GF-D8 (cell line): ENCODE results near the gene TC2N.
"Not testable (repeated sequence)": the region's sequence is repeated elsewhere in the genome, so short reads cannot be mapped to it uniquely, and the experiment has no call there.

ENCODE experiments used
- DNase-seq: peaks from one replicate; lab custom pipeline; 2025; lab: John Stamatoyannopoulos, UW

The TC2N gene

DNA sequence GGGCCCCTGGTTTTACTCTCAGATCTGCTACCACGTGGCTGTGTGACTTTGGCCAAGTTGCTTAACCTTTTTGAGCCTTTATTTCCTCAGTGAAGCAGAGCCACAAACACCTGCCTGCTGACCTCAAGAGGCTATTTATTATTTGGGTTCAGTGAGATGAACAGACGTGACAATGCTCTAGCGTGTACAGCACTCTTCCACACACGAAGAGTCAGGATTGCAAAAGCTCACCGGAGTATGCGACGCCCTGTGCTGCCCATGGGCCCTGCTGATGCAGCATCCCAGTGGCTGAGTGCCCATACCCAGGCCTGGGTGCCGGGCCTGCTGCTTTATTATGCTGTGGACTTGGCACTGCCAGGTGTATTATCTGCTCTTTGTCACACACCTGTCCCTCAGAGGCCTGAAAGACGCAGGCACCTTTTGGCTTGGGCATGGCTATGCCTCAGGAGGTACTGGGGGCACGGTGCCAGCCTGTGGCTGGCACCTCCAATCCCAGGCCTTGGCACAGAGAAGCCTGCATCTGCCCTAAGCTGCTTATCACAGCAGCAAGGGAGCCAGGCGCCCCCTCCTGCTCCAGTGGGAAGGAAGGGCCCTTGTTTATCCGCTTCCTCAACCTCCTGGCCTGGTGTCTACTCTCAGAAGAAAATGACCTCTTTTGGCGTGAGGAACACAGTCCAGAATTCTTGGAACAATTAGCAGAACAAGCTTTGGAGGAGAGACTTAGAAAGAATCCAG lies 22.3 kb upstream of the TC2N start:
- no peak for DNase-seq

DNA sequence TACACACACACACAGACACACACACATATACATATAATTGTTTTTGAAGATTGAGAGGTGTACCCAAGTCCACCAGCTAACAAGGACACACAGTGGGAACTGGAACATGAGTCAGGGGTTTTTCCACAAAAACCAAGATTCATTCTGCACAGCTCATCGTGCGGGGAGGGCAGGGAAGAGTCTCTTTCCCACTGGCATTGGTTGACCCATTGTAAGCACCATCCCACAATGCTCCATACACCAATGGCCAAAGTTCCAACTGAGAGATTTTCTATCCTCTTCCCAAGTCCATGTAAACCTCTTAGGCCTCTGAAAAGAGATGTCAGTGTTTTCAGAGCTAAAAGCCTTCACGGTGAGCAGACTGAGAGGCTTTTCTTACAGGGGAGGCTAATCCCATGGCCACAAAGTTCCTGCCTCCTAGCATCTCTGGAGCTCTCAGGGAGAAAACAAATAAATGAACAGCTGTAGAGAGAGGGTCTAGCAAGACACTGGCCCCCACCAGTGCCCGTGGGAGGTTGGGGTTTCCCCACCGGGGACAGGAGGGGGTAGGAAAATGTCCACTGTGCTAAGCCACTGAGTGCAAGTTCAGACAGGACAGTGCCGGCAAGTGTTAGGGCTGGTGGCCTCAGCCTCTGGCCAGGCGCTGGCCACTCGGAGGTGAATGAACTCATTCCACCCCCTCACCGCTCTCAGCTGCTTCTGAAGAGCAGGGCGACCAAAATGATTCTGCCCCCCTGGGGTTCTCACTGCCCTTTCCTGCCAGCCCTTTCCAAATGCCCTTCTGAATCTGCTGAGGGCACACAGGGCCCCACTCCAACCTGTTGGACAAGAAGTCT lies 21.5 kb upstream of the TC2N start:
- no peak for DNase-seq

- DNase-seq = no peak
These were observed 19.6 kb upstream of the TC2N start for GRCh38 chr14:91886961-91887360.

GRCh38 chr14:91885839-91886238 lies 18.5 kb upstream of the TC2N start:
- no peak for DNase-seq

GRCh38 chr14:91885113-91885712 lies 17.9 kb upstream of the TC2N start:
- no peak for DNase-seq

GRCh38 chr14:91884664-91885063 lies 17.3 kb upstream of the TC2N start:
- no peak for DNase-seq

DNA sequence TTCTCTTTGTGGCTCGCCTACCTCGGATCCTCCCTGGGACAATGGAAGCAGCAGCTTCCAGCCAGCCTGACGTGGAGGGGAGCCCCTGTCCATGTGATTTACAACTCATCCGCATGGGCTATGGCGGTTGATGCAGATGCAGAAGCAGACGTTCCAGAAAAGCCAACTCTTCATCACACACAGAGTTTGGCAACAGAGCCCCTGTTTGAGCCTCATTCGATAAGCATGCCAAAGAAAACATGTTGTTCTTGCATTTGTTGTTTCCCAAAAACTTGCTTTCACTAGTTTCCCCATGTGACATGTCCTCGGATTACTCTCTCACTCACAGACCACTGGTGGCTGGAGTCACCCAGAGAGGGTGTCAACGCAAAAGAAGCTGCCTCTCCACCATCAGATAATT lies 16.4 kb upstream of the TC2N start:
- no peak for DNase-seq

DNA sequence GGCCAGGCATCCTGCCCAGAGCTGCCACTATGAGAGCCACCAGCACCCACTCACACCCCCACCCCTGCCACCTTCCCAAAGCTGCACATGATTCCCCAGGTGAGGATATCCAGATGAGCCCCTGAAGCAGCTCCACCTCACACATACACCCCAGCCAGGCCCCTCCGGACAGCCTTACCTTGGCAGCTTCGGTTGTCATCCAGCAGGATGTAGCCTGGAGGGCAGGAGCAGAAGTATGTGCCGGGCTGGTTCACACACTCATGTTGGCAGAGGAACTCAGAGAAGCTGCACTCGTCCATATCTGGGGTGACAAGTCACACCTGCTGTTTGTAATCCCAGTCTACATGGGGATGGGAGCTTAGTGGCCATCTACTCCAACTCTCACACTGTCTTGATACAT lies 15.4 kb upstream of the TC2N start:
- DNase-seq = no peak

DNA sequence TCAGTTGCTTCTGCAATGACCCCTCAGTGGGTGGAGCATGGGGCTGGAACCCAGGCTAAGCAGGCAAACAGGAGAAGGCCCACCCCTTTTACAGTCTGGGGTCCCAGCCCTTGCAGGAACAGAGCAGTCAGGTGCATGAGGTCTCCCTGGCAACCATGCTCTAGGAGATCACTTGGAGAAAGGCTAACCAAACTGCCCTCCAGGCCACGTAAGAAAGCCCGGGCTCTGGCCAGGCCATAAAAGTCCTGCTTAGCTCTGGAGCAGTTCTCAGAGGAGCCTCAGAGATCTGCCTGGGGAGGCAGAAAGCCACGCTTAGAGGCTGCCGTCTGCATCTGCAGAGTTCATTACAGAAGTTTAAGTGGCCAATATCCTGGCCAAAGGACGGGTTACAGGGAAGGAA lies 15.0 kb upstream of the TC2N start:
- DNase-seq = no peak

- DNase-seq = no peak
These were observed 11.9 kb upstream of the TC2N start for GRCh38 chr14:91879196-91879595.

GRCh38 chr14:91878274-91878673 lies 10.9 kb upstream of the TC2N start:
- DNase-seq = no peak

- no peak for DNase-seq
These were observed 10.1 kb upstream of the TC2N start for GRCh38 chr14:91877376-91877915.

- no peak for DNase-seq
These were observed 9.2 kb upstream of the TC2N start for GRCh38 chr14:91876492-91876891.

- DNase-seq = no peak
These were observed 8.4 kb upstream of the TC2N start for GRCh38 chr14:91875525-91876286.

GRCh38 chr14:91873471-91874415 lies 6.4 kb upstream of the TC2N start:
- no peak for DNase-seq

GRCh38 chr14:91872517-91873470 lies 5.5 kb upstream of the TC2N start:
- DNase-seq = no peak

GRCh38 chr14:91872011-91872501 lies 4.7 kb upstream of the TC2N start:
- DNase-seq = no peak

DNA sequence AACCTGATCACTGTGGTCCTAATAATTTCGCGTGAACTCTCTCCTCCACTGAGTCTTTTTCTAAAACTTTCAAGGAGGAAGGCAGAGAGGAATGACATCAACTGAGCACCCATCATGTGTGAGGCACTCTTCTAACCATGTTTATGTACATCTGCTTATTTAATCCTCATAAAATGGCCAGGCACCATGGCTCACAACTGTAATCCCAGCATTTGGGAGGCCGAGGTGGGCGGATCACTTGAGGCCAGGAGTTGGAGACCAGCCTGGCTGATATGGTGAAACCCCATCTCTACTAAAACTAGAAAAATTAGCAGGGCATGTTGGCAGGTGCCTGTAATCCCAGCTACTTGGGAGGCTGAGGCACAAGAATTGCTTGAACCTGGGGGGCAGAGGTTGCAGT lies 4.1 kb upstream of the TC2N start:
- DNase-seq = not testable (repeated sequence)

DNA sequence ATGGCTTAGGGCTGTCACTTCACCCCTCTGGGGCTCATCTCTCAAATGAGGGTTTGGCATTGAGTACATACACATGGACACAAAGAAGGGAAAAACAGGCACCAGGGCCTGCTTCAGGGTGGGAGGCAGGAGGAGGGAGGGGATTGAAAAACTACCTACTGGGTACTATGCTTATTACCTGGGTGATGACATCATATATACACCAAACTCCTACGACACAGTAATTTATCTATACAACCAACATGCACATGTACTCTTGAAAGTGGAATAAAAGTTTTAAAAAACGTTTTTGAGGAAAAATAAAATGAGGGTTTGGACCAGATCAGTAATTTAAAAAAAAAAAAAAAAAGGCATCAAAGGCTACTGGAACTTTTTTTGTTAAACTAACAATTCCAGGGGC lies 3.6 kb upstream of the TC2N start:
- DNase-seq = no peak

DNA sequence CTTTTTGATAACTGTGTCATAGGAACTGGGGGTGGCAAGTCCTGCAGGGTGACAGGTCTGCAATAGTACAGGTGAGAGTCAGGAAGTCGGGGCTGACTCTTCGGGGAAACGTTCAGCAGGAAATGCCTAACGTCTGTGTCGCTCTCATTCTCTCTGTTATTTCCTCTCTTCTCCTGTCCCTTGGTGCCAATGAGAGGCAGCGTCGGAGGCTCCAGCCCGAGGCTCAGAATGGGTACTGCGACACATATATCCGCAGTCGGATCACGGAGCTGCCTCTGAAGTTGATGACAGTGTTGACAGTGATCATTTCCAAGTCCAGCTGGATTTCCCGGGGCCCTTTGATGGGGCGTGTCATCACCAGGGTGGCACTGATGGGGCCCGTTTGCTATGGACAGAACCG lies 2.7 kb upstream of the TC2N start:
- DNase-seq = no peak
